Spinal cord (tissue), 10 donors: ENCODE data around the gene TMEM175. TPM values are rescaled to one million over a fixed set of nuclear protein-coding genes. Genes with fewer than 3 reads are reported as not detected.
A peak's percentile ranks its signal among the peaks of the same experiment; 100 is the strongest.

Source experiments
- DNase-seq, 6 donors: peaks; one replicate each; pipeline versions ENCODE4 v3.0.0 to v3.0.0-alpha.2; 2013 to 2015; ENCODE audit warnings: low spot score in 6 of 6, low read depth in 4 of 6
- H3K27ac ChIP-seq: one replicate; pipeline ENCODE4 v1.5.1; 2013; ENCODE audit warnings: low read depth, low read length, control low read depth
- H3K27me3 ChIP-seq: one replicate; pipeline ENCODE4 v1.6.1; 2013; ENCODE audit warnings: low read length; ENCODE audit not compliant: control insufficient read depth, insufficient read depth
- H3K36me3 ChIP-seq: one replicate; pipeline ENCODE4 v1.6.1; 2013; ENCODE audit warnings: low read length; ENCODE audit not compliant: control insufficient read depth, insufficient read depth
- H3K4me1 ChIP-seq: one replicate; pipeline ENCODE4 v1.6.1; 2013; ENCODE audit warnings: low read length; ENCODE audit not compliant: control insufficient read depth, insufficient read depth
- H3K4me3 ChIP-seq: one replicate; pipeline ENCODE4 v1.5.1; 2013; ENCODE audit warnings: low read depth, low read length, control low read depth
- H3K9me3 ChIP-seq: one replicate; pipeline ENCODE4 v1.6.1; 2013; ENCODE audit warnings: low read length; ENCODE audit not compliant: control insufficient read depth, insufficient read depth
- WGBS: methylation state at CpG from one replicate; pipeline ENCODE4 v1.1.5; 2013; ENCODE audit warnings: missing lambda C conversion rate; ENCODE audit not compliant: insufficient coverage; 5-methylcytosine and 5-hydroxymethylcytosine counted together
- polyA plus RNA-seq, 2 donors: library from polyadenylated mRNA; unstranded; fragments of 120-200 nt; gene quantifications; one replicate each; pipeline ENCODE4 v1.2.1, GENCODE V29; 2013; ENCODE audit not compliant: insufficient read length in 2 of 2
- total RNA-seq, 2 donors: library from RNA; depleted of rRNA in 1 of 2; stranded (reverse); fragments of 120-200 nt in 1 of 2; fragments of >200 nt in 1 of 2; gene quantifications; one replicate each; pipeline versions ENCODE4 v1.2.3 to v1.2.4, GENCODE V29; 2013 to 2014
- donor health status: healthy.

The TMEM175 gene
- total and polyA plus RNA-seq, 4 donors, result 27.1 to 78.7 (median 51.4) TPM

DNA sequence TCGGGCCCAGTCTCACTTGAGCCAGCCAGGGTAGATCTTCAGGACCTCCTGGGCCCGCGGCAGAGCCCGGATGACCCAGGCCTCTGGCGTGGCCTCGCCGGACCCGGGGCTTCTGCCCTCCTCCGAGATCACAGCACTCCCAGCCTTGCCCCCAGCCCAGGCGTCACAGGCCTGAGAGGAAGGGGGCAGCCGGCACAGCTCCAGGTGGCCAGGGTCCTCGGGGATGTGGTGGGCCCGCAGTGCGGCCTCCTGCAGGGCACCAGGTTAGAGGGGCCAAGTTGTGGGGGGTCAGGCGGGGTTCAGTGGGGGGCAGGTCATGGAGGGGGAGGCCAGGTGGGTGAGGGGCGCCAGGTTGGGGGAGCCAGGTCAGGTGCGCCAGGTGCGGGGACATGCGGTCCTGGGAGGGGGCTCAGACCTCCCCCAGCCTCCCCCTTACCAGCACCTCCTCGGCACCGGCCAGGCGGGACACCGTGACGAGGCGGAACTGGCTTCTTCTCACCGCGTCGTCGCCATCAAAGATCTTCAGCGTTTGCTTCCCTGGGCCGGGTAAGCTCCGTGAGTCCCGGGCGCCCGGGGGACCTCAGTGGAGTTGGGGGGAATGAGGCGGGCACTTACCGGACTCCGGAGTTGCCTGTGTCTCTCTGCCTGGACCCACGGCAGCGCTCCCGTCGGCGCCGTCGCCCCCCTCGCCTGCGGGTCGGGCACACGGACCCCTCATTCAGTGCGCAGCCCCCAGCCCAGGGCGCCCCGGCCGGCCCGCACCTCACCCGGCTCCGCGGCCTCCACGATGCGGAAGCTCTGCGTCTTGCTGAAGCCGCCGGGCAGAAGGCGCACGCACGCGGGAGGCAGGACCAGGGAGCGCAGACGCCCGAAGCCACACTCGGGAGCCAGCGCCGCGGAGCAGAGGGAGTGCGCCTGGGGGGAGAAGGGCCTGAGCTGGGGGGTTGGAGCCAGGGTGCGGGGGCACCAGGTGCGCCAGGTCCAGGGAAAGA is 35.1 kb downstream of the TMEM175 start:
- Histone ChIP-seq H3K27ac (no peak overlapping the region), H3K27me3 (peaks cover 7% of the 10 kb centered on the region), H3K36me3 (peaks cover 80% of the 10 kb centered on the region), H3K9me3 (no peaks in the 10 kb centered on the region), H3K4me3 (no peak overlapping the region), H3K4me1 (peaks cover 32% of the 10 kb centered on the region)
- WGBS, result 23% methylated on average over 65 of the region's 76 CpGs
- peak in 1 of 6 donors; percentile 29 for DNase-seq

DNA sequence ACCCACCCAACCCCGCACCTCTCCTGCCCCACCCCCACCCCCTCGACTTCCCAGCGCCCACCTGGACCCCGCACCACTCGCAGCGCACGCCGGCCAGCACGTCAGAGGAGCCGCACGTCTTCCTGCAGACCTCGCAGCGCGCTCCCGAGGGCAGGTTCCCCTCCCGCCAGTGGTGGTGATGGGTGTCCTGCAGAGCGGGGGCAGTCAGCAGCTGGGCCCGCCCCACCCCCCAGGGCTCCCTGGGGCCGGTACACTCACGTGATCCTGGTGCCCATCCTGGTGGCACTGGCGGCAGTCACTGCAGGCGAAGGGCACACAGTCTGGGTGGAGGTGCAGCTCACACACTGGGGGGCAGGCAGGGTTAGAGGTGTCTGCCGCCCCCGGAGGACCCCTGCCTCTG is 36.0 kb downstream of the TMEM175 start:
- no peaks in the 10 kb centered on the region for H3K9me3 ChIP-seq
- 11% methylated on average over 19 of the region's 24 CpGs for WGBS
- no peak overlapping the region for H3K4me3 ChIP-seq
- peaks cover 7% of the 10 kb centered on the region for H3K27me3 ChIP-seq
- no peak overlapping the region for H3K27ac ChIP-seq
- H3K4me1 ChIP-seq, result peaks cover 37% of the 10 kb centered on the region
- peaks cover 72% of the 10 kb centered on the region for H3K36me3 ChIP-seq
- no peak for DNase-seq

GRCh38 chr4:968621-969394 is 36.5 kb downstream of the TMEM175 start:
- Histone ChIP-seq H3K27ac (no peak overlapping the region), H3K4me1 (peaks cover 37% of the 10 kb centered on the region), H3K4me3 (no peak overlapping the region), H3K36me3 (peaks cover 66% of the 10 kb centered on the region), H3K27me3 (peaks cover 7% of the 10 kb centered on the region), H3K9me3 (no peaks in the 10 kb centered on the region)
- 78% methylated on average over 19 of the region's 23 CpGs for WGBS
- DNase-seq, result no peak

- no peak for DNase-seq
- H3K9me3 ChIP-seq, result no peaks in the 10 kb centered on the region
- peaks cover 52% of the 10 kb centered on the region for H3K36me3 ChIP-seq
- H3K4me3 ChIP-seq, result no peak overlapping the region
- peaks cover 37% of the 10 kb centered on the region for H3K4me1 ChIP-seq
- 75% methylated on average over 20 of the region's 25 CpGs for WGBS
- H3K27me3 ChIP-seq, result peaks cover 7% of the 10 kb centered on the region
- no peak overlapping the region for H3K27ac ChIP-seq
Measured at GRCh38 chr4:970046-970745, 37.9 kb downstream of the TMEM175 start.

GRCh38 chr4:970854-971520 is 38.7 kb downstream of the TMEM175 start:
- H3K4me3 ChIP-seq, result no peak overlapping the region
- peaks cover 37% of the 10 kb centered on the region for H3K4me1 ChIP-seq

DNA sequence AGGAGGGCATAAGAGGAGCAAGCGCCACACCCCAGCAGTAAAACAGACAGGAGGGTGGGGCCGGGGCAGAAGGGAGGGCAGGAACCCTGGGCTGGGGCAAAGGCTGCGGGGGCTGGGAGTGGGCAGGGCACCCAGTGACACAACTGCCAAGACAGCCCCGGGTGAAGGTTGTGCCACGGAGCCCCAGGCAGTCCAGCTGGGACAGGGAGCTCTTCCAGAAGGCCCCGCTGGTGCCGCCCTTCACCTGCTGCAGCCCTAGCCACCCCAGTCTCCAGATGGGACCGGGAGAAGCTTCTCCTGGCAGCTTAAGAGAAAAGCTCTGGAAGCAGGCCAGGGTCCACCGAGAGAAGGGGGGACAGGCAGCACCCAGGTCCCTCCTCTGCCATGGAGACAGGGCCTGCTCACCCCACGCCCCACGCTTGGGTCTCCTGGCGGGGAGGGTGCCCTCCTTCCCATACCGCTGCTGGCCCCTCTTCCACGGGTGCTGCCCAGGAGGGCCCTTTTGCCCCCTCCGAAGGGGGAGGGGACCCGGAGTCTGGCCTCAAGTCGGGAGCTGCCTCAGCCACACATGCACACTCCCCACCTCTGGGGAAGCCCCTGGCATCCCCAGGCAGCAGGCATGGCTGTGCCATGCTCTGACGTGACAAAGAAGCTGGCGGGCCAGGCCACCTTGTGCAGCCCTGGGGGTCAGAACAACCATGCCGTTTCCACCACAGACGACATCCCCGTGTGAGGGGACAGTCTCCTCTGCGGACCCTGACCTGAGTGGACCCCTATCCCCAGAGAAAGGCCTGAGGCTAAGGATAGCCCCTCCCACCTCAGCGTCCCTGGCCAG is 39.6 kb downstream of the TMEM175 start:
- Histone ChIP-seq H3K9me3 (no peaks in the 10 kb centered on the region), H3K36me3 (peaks cover 35% of the 10 kb centered on the region), H3K4me1 (peaks cover 37% of the 10 kb centered on the region), H3K4me3 (peak overlapping the region; percentile 50), H3K27me3 (peaks cover 7% of the 10 kb centered on the region), H3K27ac (no peak overlapping the region)
- 62% methylated on average over 24 of the region's 24 CpGs for WGBS
- no peak for DNase-seq

More at GRCh38 chr4:970854-971520, 38.7 kb downstream of the TMEM175 start:
- H3K36me3 ChIP-seq, result peaks cover 44% of the 10 kb centered on the region
- no peak for DNase-seq
- H3K9me3 ChIP-seq, result no peaks in the 10 kb centered on the region
- peaks cover 7% of the 10 kb centered on the region for H3K27me3 ChIP-seq
- WGBS, result 73% methylated on average over 16 of the region's 17 CpGs
- H3K27ac ChIP-seq, result no peak overlapping the region

GRCh38 chr4:972651-973424 is 40.6 kb downstream of the TMEM175 start:
- peaks cover 28% of the 10 kb centered on the region for H3K36me3 ChIP-seq
- DNase-seq, result peak in 2 of 6 donors; percentile 22 to 33
- H3K27ac ChIP-seq, result no peak overlapping the region
- peak overlapping the region; percentile 50 for H3K4me3 ChIP-seq
- H3K9me3 ChIP-seq, result no peaks in the 10 kb centered on the region
- H3K27me3 ChIP-seq, result peaks cover 7% of the 10 kb centered on the region
- peaks cover 32% of the 10 kb centered on the region for H3K4me1 ChIP-seq
- under 1% methylated on average over 65 of the region's 65 CpGs for WGBS
